GM19023 (cell line): ENCODE data around the gene RTN4RL2.

Experiments used
- ATAC-seq: cut with Tn5 transposase; IDR thresholded peaks from one replicate; pipeline ENCODE4 v1.9.1; 2021; ENCODE audit warnings: mild to moderate bottlenecking, moderate library complexity; ENCODE audit not compliant: unreplicated experiment

Gene RTN4RL2

GRCh38 chr11:57497303-57498247 lies 37.2 kb downstream of the RTN4RL2 start:
- ATAC-seq = no peak

GRCh38 chr11:57498540-57498939 lies 38.2 kb downstream of the RTN4RL2 start:
- ATAC-seq = no peak

- ATAC-seq = peak; percentile 99
These were observed 39.2 kb downstream of the RTN4RL2 start for GRCh38 chr11:57499413-57499982.

- ATAC-seq = no peak
These were observed 39.7 kb downstream of the RTN4RL2 start for GRCh38 chr11:57499983-57500461.

- no peak for ATAC-seq
These were observed 40.2 kb downstream of the RTN4RL2 start for GRCh38 chr11:57500515-57500914.

- ATAC-seq = no peak
These were observed 40.6 kb downstream of the RTN4RL2 start for GRCh38 chr11:57500926-57501325.

- no peak for ATAC-seq
These were observed 41.6 kb downstream of the RTN4RL2 start for GRCh38 chr11:57501953-57502352.

GRCh38 chr11:57502376-57502775 lies 42.0 kb downstream of the RTN4RL2 start:
- no peak for ATAC-seq

- no peak for ATAC-seq
These were observed 42.5 kb downstream of the RTN4RL2 start for GRCh38 chr11:57502870-57503269.

- ATAC-seq = no peak
These were observed 44.2 kb downstream of the RTN4RL2 start for GRCh38 chr11:57504511-57504910.

- ATAC-seq = no peak
These were observed 46.2 kb downstream of the RTN4RL2 start for GRCh38 chr11:57506522-57506921.

GRCh38 chr11:57508341-57509170 lies 48.2 kb downstream of the RTN4RL2 start:
- no peak for ATAC-seq

GRCh38 chr11:57511741-57512430 lies 51.6 kb downstream of the RTN4RL2 start:
- ATAC-seq = no peak

- ATAC-seq = no peak
These were observed 52.5 kb downstream of the RTN4RL2 start for GRCh38 chr11:57512646-57513451.

- no peak for ATAC-seq
These were observed 53.1 kb downstream of the RTN4RL2 start for GRCh38 chr11:57513452-57513795.

- ATAC-seq = peak; percentile 32
These were observed 53.7 kb downstream of the RTN4RL2 start for GRCh38 chr11:57513911-57514537.

- peak; percentile 39 for ATAC-seq
These were observed 54.4 kb downstream of the RTN4RL2 start for GRCh38 chr11:57514538-57515331.

GRCh38 chr11:57515332-57516060 lies 55.2 kb downstream of the RTN4RL2 start, which contains the start of gene SLC43A1:
SLC43A1 (minus strand) TSS chr11:57515702; CDS start chr11:57514111, 1,591 bp downstream.
- ATAC-seq = peak; percentile 53
